ENCODE measurements around the gene OR4C11.

The OR4C11 gene, protein sequence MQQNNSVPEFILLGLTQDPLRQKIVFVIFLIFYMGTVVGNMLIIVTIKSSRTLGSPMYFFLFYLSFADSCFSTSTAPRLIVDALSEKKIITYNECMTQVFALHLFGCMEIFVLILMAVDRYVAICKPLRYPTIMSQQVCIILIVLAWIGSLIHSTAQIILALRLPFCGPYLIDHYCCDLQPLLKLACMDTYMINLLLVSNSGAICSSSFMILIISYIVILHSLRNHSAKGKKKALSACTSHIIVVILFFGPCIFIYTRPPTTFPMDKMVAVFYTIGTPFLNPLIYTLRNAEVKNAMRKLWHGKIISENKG

DNA sequence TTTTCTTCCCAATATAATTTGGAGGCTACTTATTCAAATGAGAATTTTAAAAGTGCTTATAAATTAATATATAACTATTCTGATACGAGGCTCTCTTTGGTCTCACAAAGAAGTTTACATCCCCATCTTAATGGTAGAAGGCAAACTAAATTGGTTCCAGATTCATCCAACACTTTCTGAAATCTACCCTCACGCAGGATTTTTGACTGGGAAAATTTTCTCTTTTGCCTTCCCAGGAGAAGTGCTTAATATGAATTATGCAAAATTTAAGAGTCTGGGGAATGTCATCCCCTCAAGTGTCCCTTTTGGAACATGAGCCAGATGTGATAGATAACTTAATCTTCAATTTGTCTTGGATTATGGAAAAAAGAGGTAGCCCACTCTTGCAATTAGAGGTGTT, at the start of gene OR4C11:
Gene OR4C11, minus strand, starts transcription at position 101 of the 400 bp plus-strand sequence. CDS start 3,272 bp downstream, outside the sequence.
- no peak for DNase-seq (ENCODE audit: low spot score)

DNA sequence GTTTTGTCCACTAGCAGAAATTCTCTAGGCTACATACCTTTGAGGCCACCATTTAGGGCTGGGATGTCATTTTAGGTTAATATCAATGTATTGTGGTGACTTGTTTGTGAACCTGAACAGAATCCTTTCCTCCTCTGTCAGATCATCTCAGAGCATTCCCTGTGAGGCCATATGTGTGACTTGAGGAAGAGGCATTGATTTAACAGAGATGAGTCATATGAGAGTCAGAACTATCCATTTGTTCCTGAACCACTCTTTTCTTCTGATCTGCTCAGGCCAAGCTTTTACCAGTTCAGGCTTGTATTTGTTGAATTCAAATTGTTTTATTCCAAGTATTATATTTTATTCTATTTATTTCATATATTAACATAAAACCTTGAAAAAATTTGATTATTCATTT, 47.7 kb upstream of the OR4C11 start:
- no peak for DNase-seq (ENCODE audit: low spot score)

DNA sequence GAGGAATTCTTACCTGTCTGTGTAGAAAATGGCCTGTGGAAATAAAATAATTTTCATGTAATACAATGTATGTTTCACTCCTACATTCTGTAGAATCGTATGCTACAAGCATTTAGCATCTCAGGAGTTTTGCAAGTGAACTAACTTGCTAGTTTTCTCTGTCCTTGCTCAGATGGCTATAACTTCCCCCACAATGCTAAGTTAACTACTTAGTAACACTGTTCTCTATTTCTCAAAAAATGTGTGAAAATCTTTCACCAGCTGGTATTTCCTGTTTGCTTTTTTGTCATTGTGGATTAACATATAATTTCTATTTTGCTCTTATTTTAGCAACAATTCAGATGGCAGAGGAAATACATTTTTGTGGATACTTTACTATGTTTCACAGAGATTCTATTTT, 45.1 kb upstream of the OR4C11 start:
- DNase-seq (ENCODE audit: low spot score): no peak

DNA sequence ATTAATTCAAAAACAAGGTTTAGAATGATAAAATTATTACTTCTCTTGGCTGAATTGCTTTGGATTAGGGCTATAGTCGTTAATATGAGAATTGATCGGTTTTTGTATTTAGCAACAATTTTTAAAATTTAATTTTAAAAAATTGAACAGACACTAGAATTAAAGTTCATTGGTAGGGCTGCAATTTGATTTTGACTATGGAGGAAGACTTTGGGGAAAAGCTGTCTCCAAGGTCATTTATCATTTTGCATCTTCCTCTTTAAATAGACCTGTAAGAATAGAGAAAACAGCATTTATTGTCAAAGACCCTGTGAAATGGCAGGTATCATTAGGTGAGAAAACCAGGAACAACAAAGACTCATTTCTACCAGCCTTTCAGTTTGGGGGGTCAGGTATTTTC, 40.6 kb upstream of the OR4C11 start, which contains the start of gene OR4S2:
Gene OR4S2, plus strand, starts transcription at position 301 of the 400 bp plus-strand sequence. CDS start 2,577 bp downstream, outside the sequence.
- no peak for DNase-seq (ENCODE audit: low spot score)

DNA sequence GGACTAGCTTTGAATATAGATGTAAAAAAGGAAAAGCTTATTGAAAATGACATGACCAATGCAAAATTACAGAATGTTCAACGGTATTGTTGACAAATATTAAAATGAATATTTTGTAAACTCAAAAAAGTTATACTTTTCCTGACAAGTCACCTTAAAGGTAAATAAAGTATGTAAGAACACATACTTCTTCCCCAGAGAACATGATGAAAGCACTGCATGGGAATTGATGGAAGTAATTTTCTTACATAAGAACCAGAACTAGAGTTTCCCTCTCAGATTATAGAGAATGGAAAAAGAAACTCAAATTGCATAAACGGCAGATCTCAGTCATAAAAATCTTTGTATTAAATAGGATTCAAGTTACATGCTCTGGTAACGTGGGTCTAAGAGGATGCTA, 27.4 kb upstream of the OR4C11 start, which contains the start of gene OR4P4:
Gene OR4P4, plus strand, starts transcription at position 301 of the 400 bp plus-strand sequence.
- no peak for DNase-seq (ENCODE audit: low spot score)

DNA sequence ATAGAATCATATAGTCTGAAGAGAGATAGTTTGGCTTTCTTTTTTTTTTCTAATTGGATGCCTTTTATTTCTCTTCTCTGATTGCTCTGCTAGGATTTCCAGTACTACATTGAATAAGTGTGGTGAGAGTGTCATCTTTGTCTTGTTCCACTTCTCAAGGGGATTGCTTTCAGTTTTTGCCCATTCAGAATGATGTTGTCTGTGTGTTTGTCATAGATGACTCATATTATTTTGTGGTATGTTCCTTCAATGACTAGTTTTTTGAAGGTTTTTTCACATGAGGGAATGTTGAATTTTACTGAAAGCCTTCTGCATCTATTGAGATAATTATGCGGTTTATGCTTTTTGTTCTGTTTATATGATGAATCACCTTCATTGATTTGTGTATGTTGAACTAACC, 17.1 kb upstream of the OR4C11 start:
- no peak for DNase-seq (ENCODE audit: low spot score)

DNA sequence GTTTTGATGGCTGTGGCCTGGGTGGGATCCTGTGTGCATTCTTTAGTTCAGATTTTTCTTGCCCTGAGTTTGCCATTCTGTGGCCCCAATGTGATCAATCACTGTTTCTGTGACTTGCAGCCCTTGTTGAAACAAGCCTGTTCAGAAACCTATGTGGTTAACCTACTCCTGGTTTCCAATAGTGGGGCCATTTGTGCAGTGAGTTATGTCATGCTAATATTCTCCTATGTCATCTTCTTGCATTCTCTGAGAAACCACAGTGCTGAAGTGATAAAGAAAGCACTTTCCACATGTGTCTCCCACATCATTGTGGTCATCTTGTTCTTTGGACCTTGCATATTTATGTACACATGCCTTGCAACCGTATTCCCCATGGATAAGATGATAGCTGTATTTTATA, 34.9 kb downstream of the OR4C11 start:
- no peak for DNase-seq (ENCODE audit: low spot score)

DNA sequence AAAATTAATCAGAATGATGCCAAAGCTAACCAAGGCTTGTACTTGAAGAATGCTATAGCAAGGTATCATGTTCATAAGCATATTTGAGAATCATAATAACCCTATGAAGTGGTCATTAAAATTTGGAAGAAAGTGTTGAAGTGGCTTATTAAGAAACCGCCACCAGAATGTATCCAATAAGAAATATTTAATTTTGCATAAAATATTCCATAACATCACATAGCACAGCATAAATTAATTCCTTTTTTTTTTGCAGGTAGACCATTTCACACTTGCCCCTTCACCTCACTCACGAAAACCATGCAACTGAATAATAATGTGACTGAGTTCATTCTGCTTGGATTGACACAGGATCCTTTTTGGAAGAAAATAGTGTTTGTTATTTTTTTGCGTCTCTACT, 35.6 kb downstream of the OR4C11 start, which contains the start of gene OR4C16:
Gene OR4C16, plus strand, starts transcription at position 301 of the 400 bp plus-strand sequence. Its CDS starts 0 bp downstream, at position 301.
- DNase-seq (ENCODE audit: low spot score): no peak

DNA sequence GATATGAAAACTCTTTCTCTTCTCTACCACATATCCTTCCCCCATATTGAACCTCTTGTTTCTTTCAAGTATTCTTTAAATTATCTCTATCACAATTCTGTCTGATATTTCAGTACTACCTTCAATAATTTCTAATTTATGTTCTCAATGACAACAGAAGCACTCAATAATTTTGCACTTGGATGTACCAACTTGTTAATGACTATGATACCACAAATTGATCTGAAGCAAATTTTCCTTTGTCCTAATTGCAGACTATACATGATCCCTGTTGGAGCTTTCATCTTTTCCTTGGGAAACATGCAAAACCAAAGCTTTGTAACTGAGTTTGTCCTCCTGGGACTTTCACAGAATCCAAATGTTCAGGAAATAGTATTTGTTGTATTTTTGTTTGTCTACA, 53.3 kb downstream of the OR4C11 start, which contains the start of gene OR4C15:
Gene OR4C15, plus strand, starts transcription at position 301 of the 400 bp plus-strand sequence. Its CDS starts 0 bp downstream, at position 301.
- no peak for DNase-seq (ENCODE audit: low spot score)

Data from iPS-NIHi11 (cell line).